T-cell (primary cell): ENCODE results near the gene SPATA46. TPM values are rescaled to one million over a fixed set of nuclear protein-coding genes. Genes with fewer than 3 reads are reported as not detected.

Experiments
- ATAC-seq, 4 experiments: fragments of 200-7000 bp in 3 of 4; fragments of 150-1000 bp in 1 of 4; cut with Tn5 transposase; replicated peaks in 1 of 4; 1 replicate in 3 of 4; 2 replicates in 1 of 4; pipeline ENCODE4 v1.10.0; 2021; ENCODE audit warnings: moderate library complexity in 3 of 4, mild to moderate bottlenecking in 2 of 4, moderate number of reproducible peaks in 1 of 4
- CTCF ChIA-PET, 2 donors: fragments of 300-600 bp; sonication (Branson Sonifier 250); formaldehyde crosslinking; loops; one replicate each; lab custom pipeline; 2022; ENCODE audit warnings: antibody characterized with exemption in 2 of 2; lab: Charles Lee
- POLR2A ChIA-PET, 2 donors: fragments of 300-600 bp; sonication (Branson Sonifier 250); formaldehyde crosslinking; loops; one replicate each; lab custom pipeline; 2022; ENCODE audit warnings: antibody characterized with exemption in 2 of 2; lab: Charles Lee
- DNase-seq, 35 experiments: peaks; one replicate each; pipeline versions ENCODE4 v3.0.0 to v3.0.0-alpha.2; 2013 to 2023
- H3K27ac ChIP-seq: one replicate; pipeline ENCODE4 v1.5.1; 2013; ENCODE audit warnings: low read length
- H3K27me3 ChIP-seq, 2 experiments: replicated peaks in 1 of 2; 1 replicate in 1 of 2; 2 replicates in 1 of 2; pipeline versions ENCODE4 v1.6.1 to v1.7.0; 2013; ENCODE audit warnings: low read length in 1 of 2, mixed read lengths in 1 of 2; ENCODE audit not compliant: control insufficient read depth in 2 of 2, insufficient read depth in 2 of 2; ENCODE audit errors: extremely low read depth in 1 of 2
- H3K36me3 ChIP-seq, 2 donors: 1 replicate in 1 of 2; 2 replicates in 1 of 2; pipeline versions ENCODE4 v1.6.1 to v1.7.0; 2013; ENCODE audit warnings: low read length in 1 of 2; ENCODE audit not compliant: control insufficient read depth in 2 of 2, insufficient read depth in 1 of 2; ENCODE audit errors: extremely low read depth in 1 of 2
- H3K4me1 ChIP-seq, 2 experiments: 1 replicate in 1 of 2; 2 replicates in 1 of 2; pipeline versions ENCODE4 v1.6.1 to v1.7.0; 2013; ENCODE audit warnings: low read length in 2 of 2, mixed read lengths in 1 of 2; ENCODE audit not compliant: insufficient read depth in 2 of 2, control insufficient read depth in 1 of 2; ENCODE audit errors: extremely low read depth in 1 of 2
- H3K4me3 ChIP-seq, 2 donors: 1 replicate in 1 of 2; 2 replicates in 1 of 2; pipeline versions ENCODE4 v1.5.1 to v1.7.0; 2013; ENCODE audit warnings: mild to moderate bottlenecking in 2 of 2, low read length in 1 of 2, moderate library complexity in 1 of 2; ENCODE audit not compliant: control insufficient read depth in 1 of 2; ENCODE audit errors: extremely low read depth in 1 of 2
- H3K9me3 ChIP-seq: 2 replicates; pipeline ENCODE4 v1.7.0; 2013
- H3K27ac Mint-ChIP-seq, 2 donors: one replicate each; pipeline ENCODE4 v1.8.0; 2020 to 2021; ENCODE audit warnings: mild to moderate bottlenecking in 2 of 2, mixed read lengths in 2 of 2
- H3K27me3 Mint-ChIP-seq, 2 donors: one replicate each; pipeline ENCODE4 v1.8.0; 2021 to 2022; ENCODE audit warnings: mixed read lengths in 2 of 2
- H3K36me3 Mint-ChIP-seq: one replicate; pipeline ENCODE4 v1.8.0; 2021; ENCODE audit warnings: mixed read lengths
- H3K4me1 Mint-ChIP-seq, 3 donors: one replicate each; pipeline ENCODE4 v1.8.0; 2020 to 2022; ENCODE audit warnings: mixed read lengths in 3 of 3, mild to moderate bottlenecking in 1 of 3
- H3K4me3 Mint-ChIP-seq, 3 donors: one replicate each; pipeline ENCODE4 v1.8.0; 2020 to 2022; ENCODE audit warnings: mild to moderate bottlenecking in 3 of 3, mixed read lengths in 3 of 3, moderate library complexity in 3 of 3
- H3K9me3 Mint-ChIP-seq, 3 donors: one replicate each; pipeline ENCODE4 v1.8.0; 2020 to 2022; ENCODE audit warnings: mixed read lengths in 3 of 3
- WGBS: methylation state at CpG from one replicate; pipeline ENCODE4 v1.1.5; 2013; ENCODE audit warnings: missing lambda C conversion rate; ENCODE audit not compliant: insufficient coverage; 5-methylcytosine and 5-hydroxymethylcytosine counted together
- total RNA-seq, 35 experiments: library from RNA in 6 of 35; stranded (reverse) in 6 of 35; fragments of 120-200 nt in 1 of 35; gene quantifications; one replicate each; pipeline versions ENCODE4 v1.2.1 to v1.2.4 and lab custom pipeline; 2013 to 2026

Gene SPATA46
- total RNA-seq, 5 donors from 2014 or later (not counting 1 experiment from before 2014, with no cell fraction given), result not detected

- H3K9me3 ChIP-seq, result no peaks in the 10 kb centered on the region
- H3K27ac ChIP-seq, result no peak overlapping the region
- H3K36me3 ChIP-seq, result no peaks in the 10 kb centered on the region
- POLR2A ChIA-PET, result no interaction called here
- WGBS, result 82% methylated on average over 10 of the region's 10 CpGs
- no peak overlapping the region for H3K4me3 ChIP-seq
- H3K9me3 Mint-ChIP-seq, result no peaks in the 10 kb centered on the region
- no peak overlapping the region for H3K27ac Mint-ChIP-seq
- H3K36me3 Mint-ChIP-seq, result no peaks in the 10 kb centered on the region
- peaks cover 9 to 11% of the 10 kb centered on the region in 2 donors for H3K27me3 Mint-ChIP-seq
- DNase-seq (no peak), ATAC-seq (no peak)
- peaks cover 0 to 24% of the 10 kb centered on the region in 2 experiments for H3K27me3 ChIP-seq
- peaks cover 5 to 7% (median 6%) of the 10 kb centered on the region in 3 donors for H3K4me1 Mint-ChIP-seq
- H3K4me3 Mint-ChIP-seq, result no peak overlapping the region
- no peaks in the 10 kb centered on the region for H3K4me1 ChIP-seq
- CTCF ChIA-PET, result no interaction called here
These were observed 8.1 kb upstream of the SPATA46 start for GRCh38 chr1:162384601-162385279.

GRCh38 chr1:162384116-162384515 is 7.5 kb upstream of the SPATA46 start:
- DNase-seq, result no peak
- POLR2A ChIA-PET, result no interaction called here

DNA sequence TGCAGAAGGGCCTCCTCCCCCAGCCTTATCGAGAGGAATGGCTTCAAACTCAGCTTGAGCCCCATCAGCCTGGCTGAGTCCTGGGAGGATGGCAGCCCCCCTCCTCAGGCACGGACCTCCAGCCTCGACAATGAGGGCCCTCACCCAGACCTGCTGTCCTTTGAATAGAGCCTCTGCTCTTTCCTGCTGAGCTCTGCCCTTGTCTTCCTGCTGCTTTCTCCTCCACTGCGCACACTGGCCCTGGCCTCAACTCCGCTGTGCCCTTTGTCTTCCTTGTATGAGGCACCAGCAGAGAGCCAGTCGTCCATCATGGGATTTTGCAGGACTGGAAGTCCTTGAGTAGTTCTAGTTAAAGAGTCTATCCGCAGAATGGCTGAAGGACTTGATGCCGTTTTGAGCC is 6.9 kb upstream of the SPATA46 start:
- Histone ChIP-seq H3K4me1 (no peaks in the 10 kb centered on the region), H3K27ac (no peak overlapping the region), H3K36me3 (no peaks in the 10 kb centered on the region), H3K9me3 (no peaks in the 10 kb centered on the region), H3K4me3 (no peak overlapping the region), H3K27me3 (peaks cover 0 to 17% of the 10 kb centered on the region in 2 experiments)
- Mint-ChIP-seq H3K9me3 (no peaks in the 10 kb centered on the region), H3K36me3 (no peaks in the 10 kb centered on the region), H3K27me3 (no peaks in the 10 kb centered on the region), H3K27ac (no peak overlapping the region), H3K4me1 (no peaks in the 10 kb centered on the region), H3K4me3 (no peak overlapping the region)
- WGBS, result 83% methylated on average over 6 of the region's 8 CpGs
- DNase-seq (no peak), ATAC-seq (no peak)
- POLR2A ChIA-PET, result no interaction called here
- CTCF ChIA-PET, result no interaction called here

More at GRCh38 chr1:162384116-162384515, 7.5 kb upstream of the SPATA46 start:
- Histone ChIP-seq H3K4me3 (no peak overlapping the region), H3K27ac (no peak overlapping the region), H3K36me3 (no peaks in the 10 kb centered on the region), H3K9me3 (no peaks in the 10 kb centered on the region), H3K27me3 (peaks cover 0 to 21% of the 10 kb centered on the region in 2 experiments), H3K4me1 (no peaks in the 10 kb centered on the region)
- CTCF ChIA-PET, result no interaction called here
- no peaks in the 10 kb centered on the region for H3K36me3 Mint-ChIP-seq
- H3K9me3 Mint-ChIP-seq, result no peaks in the 10 kb centered on the region
- H3K4me1 Mint-ChIP-seq, result peaks cover under 1 to 3% (median 1%) of the 10 kb centered on the region in 3 donors
- H3K4me3 Mint-ChIP-seq, result no peak overlapping the region
- 72% methylated on average over 4 of the region's 6 CpGs for WGBS
- no peak for ATAC-seq
- no peak overlapping the region for H3K27ac Mint-ChIP-seq
- H3K27me3 Mint-ChIP-seq, result peaks cover 4 to 6% of the 10 kb centered on the region in 2 donors

- no peak overlapping the region for H3K27ac ChIP-seq
- no peaks in the 10 kb centered on the region for H3K4me1 Mint-ChIP-seq
- no peak overlapping the region for H3K4me3 ChIP-seq
- no peak overlapping the region for H3K27ac Mint-ChIP-seq
- H3K27me3 ChIP-seq, result peaks cover 0 to 17% of the 10 kb centered on the region in 2 experiments
- 100% methylated on average over 3 of the region's 6 CpGs for WGBS
- no peaks in the 10 kb centered on the region for H3K9me3 Mint-ChIP-seq
- ChIA-PET CTCF (interaction anchor here in 1 of 2 donors (1.5 kb wide), 1 partner anchor 8 kb away, joined by 3 read pairs; no protein-coding TSS in a partner anchor), POLR2A (no interaction called here)
- H3K4me1 ChIP-seq, result no peaks in the 10 kb centered on the region
- H3K36me3 Mint-ChIP-seq, result no peaks in the 10 kb centered on the region
- H3K27me3 Mint-ChIP-seq, result no peaks in the 10 kb centered on the region
- no peak overlapping the region for H3K4me3 Mint-ChIP-seq
- ATAC-seq (no peak), DNase-seq (no peak)
- no peaks in the 10 kb centered on the region for H3K36me3 ChIP-seq
- no peaks in the 10 kb centered on the region for H3K9me3 ChIP-seq
These were observed 6.4 kb upstream of the SPATA46 start for GRCh38 chr1:162383091-162383490.

GRCh38 chr1:162381941-162382750 is 5.5 kb upstream of the SPATA46 start:
- POLR2A ChIA-PET, result interaction anchor here in 1 of 2 donors (0.6 kb wide), 1 partner anchor 392 kb away, joined by 4 read pairs; no protein-coding TSS in a partner anchor
- no peak overlapping the region for H3K4me3 Mint-ChIP-seq
- no peaks in the 10 kb centered on the region for H3K36me3 Mint-ChIP-seq
- no peaks in the 10 kb centered on the region for H3K9me3 Mint-ChIP-seq
- WGBS, result 87% methylated on average over 6 of the region's 13 CpGs
- H3K4me3 ChIP-seq, result no peak overlapping the region
- no peak overlapping the region for H3K27ac Mint-ChIP-seq
- no peaks in the 10 kb centered on the region for H3K4me1 ChIP-seq
- H3K27ac ChIP-seq, result no peak overlapping the region
- H3K9me3 ChIP-seq, result no peaks in the 10 kb centered on the region
- DNase-seq, result no peak
- H3K27me3 ChIP-seq, result peaks cover 0 to 12% of the 10 kb centered on the region in 2 experiments
- CTCF ChIA-PET, result interaction anchor here in 1 of 2 donors (1.5 kb wide), 1 partner anchor 9 kb away, joined by 3 read pairs; no protein-coding TSS in a partner anchor
- no peaks in the 10 kb centered on the region for H3K27me3 Mint-ChIP-seq
- no peak for ATAC-seq
- H3K4me1 Mint-ChIP-seq, result no peaks in the 10 kb centered on the region
- H3K36me3 ChIP-seq, result no peaks in the 10 kb centered on the region

GRCh38 chr1:162381383-162381782 is 4.7 kb upstream of the SPATA46 start, which contains the start of gene C1orf226:
Gene C1orf226, plus strand, starts transcription at chr1:162381728. Its CDS starts 174 bp downstream, at chr1:162381902.
- Histone ChIP-seq H3K9me3 (no peaks in the 10 kb centered on the region), H3K27ac (no peak within 1 kb of the TSS), H3K27me3 (peaks cover 0 to 9% of the 10 kb centered on the region in 2 experiments), H3K4me3 (no peak within 1 kb of the TSS), H3K36me3 (no peaks in the 10 kb centered on the region), H3K4me1 (no peaks in the 10 kb centered on the region)
- DNase-seq, result no peak
- no peaks in the 10 kb centered on the region for H3K9me3 Mint-ChIP-seq
- H3K4me1 Mint-ChIP-seq, result no peaks in the 10 kb centered on the region
- no CpG with 5 or more reads among the region's 3 CpGs for WGBS
- ChIA-PET POLR2A (interaction anchor here in 1 of 2 donors (0.5 kb wide), 1 partner anchor 86 kb away, joined by 3 read pairs; no protein-coding TSS in a partner anchor), CTCF (no interaction called here)
- H3K4me3 Mint-ChIP-seq, result no peak within 1 kb of the TSS
- no peaks in the 10 kb centered on the region for H3K36me3 Mint-ChIP-seq
- ATAC-seq, result no peak
- no peaks in the 10 kb centered on the region for H3K27me3 Mint-ChIP-seq
- no peak within 1 kb of the TSS for H3K27ac Mint-ChIP-seq
